Measurements from ENCODE around the gene VEGFB. TPM values are rescaled to one million over a fixed set of nuclear protein-coding genes. Genes with fewer than 3 reads are reported as not detected.
A peak's percentile ranks its signal among the peaks of the same experiment; 100 is the strongest.

Gene VEGFB
- total RNA-seq, 2 donors from 2014 or later = 58.9 to 78.4 TPM

DNA sequence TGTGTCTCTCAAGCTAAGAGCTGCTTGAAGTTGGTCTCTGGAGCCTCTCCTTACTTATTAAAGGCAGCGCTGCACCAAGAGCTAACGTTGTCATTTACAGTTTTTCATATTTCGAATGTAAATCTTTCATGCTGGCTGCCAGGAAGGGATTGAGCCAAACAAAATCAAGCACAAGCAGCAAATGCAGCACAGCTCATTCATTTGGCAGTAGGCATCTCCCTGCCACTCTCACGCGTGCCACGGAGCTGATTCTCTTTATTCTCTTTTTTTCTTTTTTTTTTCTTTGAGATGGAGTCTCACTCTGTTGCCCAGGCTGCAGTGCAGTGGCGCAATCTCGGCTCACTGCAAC, 1.4 kb upstream of the VEGFB start:
- H3K27ac ChIP-seq (ENCODE audit: low read depth, low read length) = no peak overlapping the region

DNA sequence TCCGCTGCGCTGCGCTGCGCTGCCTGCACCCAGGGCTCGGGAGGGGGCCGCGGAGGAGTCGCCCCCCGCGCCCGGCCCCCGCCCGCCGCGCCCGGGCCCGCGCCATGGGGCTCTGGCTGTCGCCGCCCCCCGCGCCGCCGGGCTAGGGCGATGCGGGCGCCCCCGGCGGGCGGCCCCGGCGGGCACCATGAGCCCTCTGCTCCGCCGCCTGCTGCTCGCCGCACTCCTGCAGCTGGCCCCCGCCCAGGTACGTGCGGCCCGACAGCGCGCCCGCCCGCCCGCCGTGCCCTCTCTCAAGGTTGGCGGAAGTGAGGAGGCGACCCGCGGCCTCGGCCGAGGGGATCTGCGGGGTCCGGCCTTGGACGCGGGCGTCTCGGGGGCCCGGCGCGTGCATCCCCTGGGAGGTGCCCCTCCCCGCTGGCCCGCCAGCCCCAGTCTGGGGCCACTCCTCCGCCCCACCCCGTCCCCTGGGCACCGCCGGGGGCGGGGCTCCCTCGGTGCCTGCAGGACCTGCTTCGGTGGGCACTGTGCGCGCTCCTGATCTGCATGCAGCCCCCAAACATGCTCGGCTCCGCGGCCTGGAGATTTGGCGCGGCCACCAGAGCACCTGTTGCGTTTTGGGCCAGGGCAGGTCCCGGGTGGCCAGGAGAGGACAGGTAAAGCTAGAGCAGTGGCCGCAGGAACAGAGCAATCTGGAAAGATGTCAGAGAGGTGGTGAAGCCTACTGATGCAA, 429 bp downstream of the VEGFB start:
- Histone ChIP-seq H3K27ac (ENCODE audit: low read depth, low read length) (no peak overlapping the region), H3K9ac (ENCODE audit: extremely low read depth, low read length, poor library complexity, severe bottlenecking) (no peak overlapping the region), H3K4me1 (ENCODE audit: control insufficient read depth, insufficient read depth, low read length) (no peaks in the 10 kb centered on the region), H3K36me3 (ENCODE audit: control insufficient read depth, insufficient read depth, low read length) (peaks cover 9% of the 10 kb centered on the region), H3K4me3 (ENCODE audit: low read length) (peak overlapping the region; percentile 81), H3K9me3 (ENCODE audit: control insufficient read depth, low read length) (no peaks in the 10 kb centered on the region), H3K27me3 (ENCODE audit: control insufficient read depth, insufficient read depth, low read length, poor library complexity, severe bottlenecking) (no peaks in the 10 kb centered on the region)
- Mint-ChIP-seq H3K27ac (no peak overlapping the region), H3K4me3 (peak overlapping the region; percentile 68), H3K4me1 (peaks cover 8% of the 10 kb centered on the region), H3K27me3 (ENCODE audit: insufficient read depth) (peaks cover 6% of the 10 kb centered on the region), H3K36me3 (ENCODE audit: low read depth) (peaks cover 18% of the 10 kb centered on the region), H3K9me3 (no peaks in the 10 kb centered on the region)
- peak; percentile 76 for DNase-seq
- 2 to 8% methylated on average over 23 to 80 of the region's 80 CpGs for WGBS, 2 experiments (ENCODE audit: insufficient coverage in 1 of 2, insufficient read length in 1 of 2)
- TF ChIP-seq, protein P1, sequence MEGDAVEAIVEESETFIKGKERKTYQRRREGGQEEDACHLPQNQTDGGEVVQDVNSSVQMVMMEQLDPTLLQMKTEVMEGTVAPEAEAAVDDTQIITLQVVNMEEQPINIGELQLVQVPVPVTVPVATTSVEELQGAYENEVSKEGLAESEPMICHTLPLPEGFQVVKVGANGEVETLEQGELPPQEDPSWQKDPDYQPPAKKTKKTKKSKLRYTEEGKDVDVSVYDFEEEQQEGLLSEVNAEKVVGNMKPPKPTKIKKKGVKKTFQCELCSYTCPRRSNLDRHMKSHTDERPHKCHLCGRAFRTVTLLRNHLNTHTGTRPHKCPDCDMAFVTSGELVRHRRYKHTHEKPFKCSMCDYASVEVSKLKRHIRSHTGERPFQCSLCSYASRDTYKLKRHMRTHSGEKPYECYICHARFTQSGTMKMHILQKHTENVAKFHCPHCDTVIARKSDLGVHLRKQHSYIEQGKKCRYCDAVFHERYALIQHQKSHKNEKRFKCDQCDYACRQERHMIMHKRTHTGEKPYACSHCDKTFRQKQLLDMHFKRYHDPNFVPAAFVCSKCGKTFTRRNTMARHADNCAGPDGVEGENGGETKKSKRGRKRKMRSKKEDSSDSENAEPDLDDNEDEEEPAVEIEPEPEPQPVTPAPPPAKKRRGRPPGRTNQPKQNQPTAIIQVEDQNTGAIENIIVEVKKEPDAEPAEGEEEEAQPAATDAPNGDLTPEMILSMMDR (conservative IDR thresholded peaks at IDR 0.05) = no peak

More for the DNA sequence above, 1.4 kb upstream of the VEGFB start:
- no peak overlapping the region for H3K9ac ChIP-seq (ENCODE audit: extremely low read depth, low read length, poor library complexity, severe bottlenecking)
- H3K36me3 Mint-ChIP-seq (ENCODE audit: low read depth) = peaks cover 6% of the 10 kb centered on the region
- no peaks in the 10 kb centered on the region for H3K4me1 ChIP-seq (ENCODE audit: control insufficient read depth, insufficient read depth, low read length)
- WGBS, 2 experiments (ENCODE audit: insufficient coverage in 1 of 2, insufficient read length in 1 of 2) = 95 to 96% methylated on average over 8 of the region's 8 CpGs
- no peak overlapping the region for H3K4me3 ChIP-seq (ENCODE audit: low read length)
- H3K9me3 ChIP-seq (ENCODE audit: control insufficient read depth, low read length) = no peaks in the 10 kb centered on the region
- H3K9me3 Mint-ChIP-seq = no peaks in the 10 kb centered on the region
- no peak overlapping the region for H3K4me3 Mint-ChIP-seq
- no peak overlapping the region for H3K27ac Mint-ChIP-seq
- TF ChIP-seq, protein P1 (conservative IDR thresholded peaks at IDR 0.05) = no peak
- peaks cover 6% of the 10 kb centered on the region for H3K27me3 Mint-ChIP-seq (ENCODE audit: insufficient read depth)
- peaks cover 3% of the 10 kb centered on the region for H3K36me3 ChIP-seq (ENCODE audit: control insufficient read depth, insufficient read depth, low read length)
- no peaks in the 10 kb centered on the region for H3K27me3 ChIP-seq (ENCODE audit: control insufficient read depth, insufficient read depth, low read length, poor library complexity, severe bottlenecking)
- DNase-seq = no peak
- peaks cover 8% of the 10 kb centered on the region for H3K4me1 Mint-ChIP-seq

DNA sequence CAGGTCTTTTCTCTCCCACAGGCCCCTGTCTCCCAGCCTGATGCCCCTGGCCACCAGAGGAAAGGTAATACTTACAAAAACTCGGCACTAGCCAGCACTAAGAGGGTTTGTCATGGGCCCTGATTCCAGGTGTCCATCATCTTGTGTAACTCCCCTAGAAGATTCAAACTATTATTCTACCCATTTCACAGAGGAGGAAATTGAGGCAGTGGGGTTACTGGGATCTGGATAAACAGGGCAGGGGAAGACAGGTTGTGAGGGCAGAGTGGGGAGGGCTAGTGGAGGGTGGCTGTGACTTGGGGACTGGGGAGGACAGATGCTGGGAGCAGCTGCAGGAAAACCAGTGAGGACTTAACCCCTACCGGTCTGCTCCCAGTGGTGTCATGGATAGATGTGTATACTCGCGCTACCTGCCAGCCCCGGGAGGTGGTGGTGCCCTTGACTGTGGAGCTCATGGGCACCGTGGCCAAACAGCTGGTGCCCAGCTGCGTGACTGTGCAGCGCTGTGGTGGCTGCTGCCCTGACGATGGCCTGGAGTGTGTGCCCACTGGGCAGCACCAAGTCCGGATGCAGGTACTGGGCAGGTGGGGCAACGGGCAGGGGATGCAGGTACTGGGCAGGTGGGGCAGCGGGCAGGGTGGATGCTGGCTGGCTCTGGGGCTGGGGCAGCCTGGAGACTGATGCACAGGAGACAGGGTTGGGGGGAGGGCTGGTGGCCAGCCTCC, 1.2 kb downstream of the VEGFB start:
- peak overlapping the region; percentile 68 for H3K4me3 Mint-ChIP-seq
- peaks cover 6% of the 10 kb centered on the region for H3K27me3 Mint-ChIP-seq (ENCODE audit: insufficient read depth)
- Histone ChIP-seq H3K9ac (ENCODE audit: extremely low read depth, low read length, poor library complexity, severe bottlenecking) (no peak overlapping the region), H3K4me3 (ENCODE audit: low read length) (peak overlapping the region; percentile 81), H3K4me1 (ENCODE audit: control insufficient read depth, insufficient read depth, low read length) (no peaks in the 10 kb centered on the region), H3K27me3 (ENCODE audit: control insufficient read depth, insufficient read depth, low read length, poor library complexity, severe bottlenecking) (no peaks in the 10 kb centered on the region), H3K36me3 (ENCODE audit: control insufficient read depth, insufficient read depth, low read length) (peaks cover 9% of the 10 kb centered on the region), H3K9me3 (ENCODE audit: control insufficient read depth, low read length) (no peaks in the 10 kb centered on the region), H3K27ac (ENCODE audit: low read depth, low read length) (no peak overlapping the region)
- 93% methylated on average over 6 to 12 of the region's 12 CpGs for WGBS, 2 experiments (ENCODE audit: insufficient coverage in 1 of 2, insufficient read length in 1 of 2)
- H3K4me1 Mint-ChIP-seq = peaks cover 12% of the 10 kb centered on the region
- no peak overlapping the region for H3K27ac Mint-ChIP-seq
- TF ChIP-seq, protein P1 (conservative IDR thresholded peaks at IDR 0.05) = no peak
- no peaks in the 10 kb centered on the region for H3K9me3 Mint-ChIP-seq
- no peak for DNase-seq
- H3K36me3 Mint-ChIP-seq (ENCODE audit: low read depth) = peaks cover 18% of the 10 kb centered on the region

Data from endodermal cell (in vitro differentiated cells).